Astrocyte of the hippocampus (primary cell): ENCODE results near the gene KLHDC2.
"Not testable (repeated sequence)": the region's sequence is repeated elsewhere in the genome, so short reads cannot be mapped to it uniquely, and the experiment has no call there.

Experiments used
- DNase-seq: peaks from one replicate; pipeline ENCODE4 v3.0.0; 2011; ENCODE audit warnings: low read depth, low spot score

The KLHDC2 gene, protein sequence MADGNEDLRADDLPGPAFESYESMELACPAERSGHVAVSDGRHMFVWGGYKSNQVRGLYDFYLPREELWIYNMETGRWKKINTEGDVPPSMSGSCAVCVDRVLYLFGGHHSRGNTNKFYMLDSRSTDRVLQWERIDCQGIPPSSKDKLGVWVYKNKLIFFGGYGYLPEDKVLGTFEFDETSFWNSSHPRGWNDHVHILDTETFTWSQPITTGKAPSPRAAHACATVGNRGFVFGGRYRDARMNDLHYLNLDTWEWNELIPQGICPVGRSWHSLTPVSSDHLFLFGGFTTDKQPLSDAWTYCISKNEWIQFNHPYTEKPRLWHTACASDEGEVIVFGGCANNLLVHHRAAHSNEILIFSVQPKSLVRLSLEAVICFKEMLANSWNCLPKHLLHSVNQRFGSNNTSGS

DNA sequence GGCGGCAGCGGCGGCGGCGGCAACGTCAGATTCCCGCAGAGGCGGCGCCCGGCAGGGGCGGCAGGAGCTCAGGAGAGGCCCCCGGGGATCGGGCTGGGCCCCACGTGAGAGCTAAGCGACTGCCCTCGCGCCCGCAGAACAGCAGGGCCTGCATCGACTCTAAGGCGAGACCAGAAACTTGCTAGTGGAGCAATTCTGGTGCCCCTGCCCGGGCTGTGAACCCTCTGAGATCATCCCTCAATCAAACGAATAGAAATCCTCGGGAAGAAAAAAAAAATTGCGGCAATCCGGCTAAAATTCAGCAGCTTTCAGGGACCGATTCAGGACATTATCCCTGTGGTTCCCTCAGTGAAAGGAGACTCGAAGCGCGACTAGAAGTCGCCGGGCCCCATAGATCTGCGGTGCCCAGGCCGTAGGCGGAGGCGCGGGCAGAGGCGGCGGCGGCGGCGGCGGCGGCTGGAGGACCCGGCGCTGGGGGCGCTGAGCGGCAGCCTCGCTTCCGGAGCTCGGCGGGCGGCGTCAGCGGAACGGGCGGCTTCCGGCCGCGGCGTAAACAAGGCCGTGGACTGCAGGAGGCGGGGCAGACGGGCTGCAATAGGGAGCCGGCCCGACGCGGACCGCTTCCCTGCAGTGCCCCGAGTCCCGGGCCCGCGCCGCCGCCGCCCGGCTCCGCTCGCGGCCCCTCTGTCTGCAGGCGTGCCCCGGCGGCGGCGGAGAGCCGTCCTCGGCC, at the start of gene KLHDC2:
TSS of gene KLHDC2 (plus strand) at position 583 of the 730 bp plus-strand sequence. CDS start 316 bp downstream, outside the sequence.
- DNase-seq: peak; percentile 97

DNA sequence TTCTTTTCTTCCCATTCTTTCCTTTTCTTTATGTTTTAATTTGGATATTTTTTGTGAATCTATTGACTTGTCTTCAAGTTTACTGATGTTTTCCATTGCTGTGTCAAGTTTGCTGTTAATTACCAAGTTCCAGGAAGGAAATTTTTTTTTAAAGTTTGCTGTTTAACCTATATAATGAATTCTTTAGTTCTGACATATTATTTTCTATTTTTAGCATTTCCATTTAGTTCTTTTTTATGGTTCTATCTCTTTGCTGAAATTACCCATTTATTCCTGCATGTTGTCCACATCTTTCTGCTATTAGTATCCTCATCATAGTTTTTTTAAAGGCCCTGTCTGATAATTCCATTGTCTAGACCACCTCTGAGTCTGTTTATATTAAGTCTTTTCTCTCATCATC, 47.2 kb upstream of the KLHDC2 start:
- no peak for DNase-seq

DNA sequence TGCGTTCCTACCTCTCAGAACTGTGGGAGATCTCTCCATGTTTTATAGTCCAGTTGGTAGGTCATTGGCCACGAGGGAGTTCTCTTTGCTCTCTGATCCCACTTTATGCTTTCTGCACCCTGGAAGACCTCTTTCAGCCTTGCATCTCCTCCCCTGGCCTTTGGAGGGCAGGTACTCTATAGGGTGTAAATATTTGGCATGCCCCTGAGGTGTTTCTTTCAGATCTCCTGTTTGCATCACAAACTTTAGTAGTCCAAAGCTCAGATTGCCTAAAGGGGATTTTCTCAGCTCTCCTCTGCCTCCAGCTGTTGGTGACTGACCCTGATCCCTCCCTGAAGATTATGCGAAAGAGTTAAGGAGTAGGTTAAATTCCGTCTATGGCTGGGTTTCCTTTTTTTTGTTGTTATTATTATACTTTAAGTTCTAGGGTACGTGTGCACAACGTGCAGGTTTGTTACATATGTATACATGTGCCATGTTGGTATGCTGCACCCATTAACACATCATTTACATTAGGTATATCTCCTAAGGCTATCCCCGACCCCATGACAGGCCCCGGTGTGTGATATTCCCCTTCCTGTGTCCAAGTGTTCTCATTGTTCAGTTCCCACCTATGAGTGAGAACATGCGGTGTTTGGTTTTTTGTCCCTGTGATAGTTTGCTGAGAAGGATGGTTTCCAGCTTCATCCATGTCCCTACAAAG, 46.1 kb upstream of the KLHDC2 start:
- not testable (repeated sequence) for DNase-seq

DNA sequence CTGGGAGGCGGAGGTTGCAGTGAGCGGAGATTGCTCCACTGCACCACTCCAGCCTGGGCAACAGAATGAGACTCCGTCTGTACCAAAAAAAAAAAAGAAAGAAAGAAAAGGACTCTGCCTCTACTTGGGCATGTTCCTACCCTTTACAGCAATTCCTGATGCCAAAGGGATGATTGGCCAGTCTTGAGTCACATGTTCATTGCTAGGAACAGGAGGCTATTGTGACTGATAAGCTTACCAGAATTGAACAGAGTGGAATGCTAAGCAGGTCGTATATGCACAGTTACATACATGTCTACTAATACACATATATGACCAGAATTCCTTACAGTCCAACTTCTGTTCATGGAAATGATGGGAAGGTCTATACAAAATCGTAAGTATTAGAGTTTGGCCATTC, 40.8 kb upstream of the KLHDC2 start:
- DNase-seq: no peak

DNA sequence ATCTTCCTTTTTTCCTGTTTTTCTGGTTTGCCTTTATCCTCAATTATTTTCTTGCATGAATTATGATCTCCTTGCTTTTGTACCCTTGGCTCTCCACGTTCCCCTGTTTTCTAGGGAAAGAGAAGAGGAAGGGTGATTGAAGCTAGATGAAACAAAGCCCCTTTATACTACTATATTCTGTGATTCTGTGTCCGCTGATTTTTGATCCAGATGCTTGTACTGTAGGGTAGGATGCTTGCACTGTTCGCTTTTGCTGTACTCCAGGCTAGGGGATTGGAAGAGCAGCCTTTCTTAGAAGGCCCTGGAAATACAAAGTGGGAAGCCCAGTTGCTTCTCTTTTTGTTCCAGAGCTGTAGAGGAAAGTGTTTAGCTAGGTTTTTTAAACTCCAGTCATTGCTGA, 35.1 kb upstream of the KLHDC2 start:
- DNase-seq: no peak

DNA sequence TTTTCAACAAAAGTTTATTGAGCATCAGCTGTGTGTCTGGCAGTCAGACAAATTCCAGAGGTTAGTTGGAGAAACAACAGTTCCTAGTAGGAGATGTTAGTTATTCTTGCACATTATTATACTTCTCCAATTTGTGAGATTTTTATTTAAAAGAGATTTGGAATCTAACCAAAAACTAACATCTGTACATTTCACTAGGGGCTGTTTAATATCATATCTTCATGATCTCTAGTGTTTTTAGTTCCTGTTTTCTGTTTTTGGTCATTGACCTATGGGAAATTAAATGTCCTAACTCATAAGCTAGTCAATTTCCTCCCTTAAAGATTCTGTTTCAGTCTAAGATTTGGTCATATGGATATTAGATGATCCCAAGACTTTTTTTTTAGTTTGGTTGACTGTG, 34.1 kb upstream of the KLHDC2 start:
- DNase-seq: no peak

DNA sequence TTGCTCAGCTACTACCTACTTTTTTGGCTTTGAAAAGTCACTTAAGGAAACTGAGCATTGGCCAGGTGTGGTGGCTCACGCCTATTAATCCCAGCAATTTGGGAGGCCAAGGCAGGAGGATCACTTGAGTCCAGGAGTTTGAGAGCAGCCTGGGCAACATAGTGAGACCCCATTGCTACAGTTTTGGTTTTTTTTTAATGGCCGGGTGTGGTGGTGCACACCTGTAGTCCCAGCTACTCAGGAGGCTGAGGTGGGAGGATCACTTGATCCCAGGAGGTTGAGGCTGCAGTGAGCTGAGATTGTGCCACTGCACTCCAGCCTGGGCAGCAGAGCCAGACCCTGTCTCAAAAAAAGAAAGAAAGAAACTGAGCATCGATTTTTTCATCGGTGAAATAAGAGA, 32.3 kb upstream of the KLHDC2 start:
- not testable (repeated sequence) for DNase-seq

DNA sequence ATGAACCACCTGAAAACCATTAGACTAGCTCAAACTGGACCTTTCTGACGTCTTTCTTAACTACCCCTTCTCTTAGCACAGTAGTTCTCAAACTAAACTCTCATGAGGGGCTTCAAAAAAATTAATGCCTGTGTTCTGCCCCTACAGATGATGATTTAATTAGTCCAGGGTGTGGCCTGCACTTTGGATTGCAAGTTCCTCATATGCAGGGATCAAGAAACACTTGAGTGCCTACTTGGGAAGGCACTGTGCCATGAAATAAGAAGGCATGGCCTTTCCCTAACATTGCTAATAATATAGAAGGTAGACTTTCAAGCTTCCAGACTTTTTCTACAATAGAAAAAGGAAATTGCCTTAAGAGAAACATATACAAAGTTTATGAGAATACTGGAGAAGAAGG, 22.8 kb upstream of the KLHDC2 start:
- DNase-seq: no peak

DNA sequence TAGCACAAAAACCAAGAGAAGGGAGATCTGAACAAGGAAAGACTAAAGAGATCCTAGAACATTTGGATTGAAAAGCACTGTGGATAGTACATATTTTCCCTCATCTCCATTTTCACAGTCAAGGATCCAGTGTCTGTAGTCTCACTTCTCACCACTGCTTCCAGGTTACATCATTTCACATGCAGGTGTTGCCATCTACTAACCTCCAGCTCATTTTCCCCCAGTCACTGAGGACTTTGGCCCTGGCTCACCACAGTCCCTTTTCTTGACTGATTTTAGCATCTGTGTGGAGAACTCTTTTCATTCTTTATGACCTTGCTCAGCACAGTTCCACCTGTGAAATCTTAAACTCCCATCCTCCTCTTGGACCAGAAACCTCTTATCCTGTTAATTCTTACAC, 21.5 kb upstream of the KLHDC2 start:
- not testable (repeated sequence) for DNase-seq

DNA sequence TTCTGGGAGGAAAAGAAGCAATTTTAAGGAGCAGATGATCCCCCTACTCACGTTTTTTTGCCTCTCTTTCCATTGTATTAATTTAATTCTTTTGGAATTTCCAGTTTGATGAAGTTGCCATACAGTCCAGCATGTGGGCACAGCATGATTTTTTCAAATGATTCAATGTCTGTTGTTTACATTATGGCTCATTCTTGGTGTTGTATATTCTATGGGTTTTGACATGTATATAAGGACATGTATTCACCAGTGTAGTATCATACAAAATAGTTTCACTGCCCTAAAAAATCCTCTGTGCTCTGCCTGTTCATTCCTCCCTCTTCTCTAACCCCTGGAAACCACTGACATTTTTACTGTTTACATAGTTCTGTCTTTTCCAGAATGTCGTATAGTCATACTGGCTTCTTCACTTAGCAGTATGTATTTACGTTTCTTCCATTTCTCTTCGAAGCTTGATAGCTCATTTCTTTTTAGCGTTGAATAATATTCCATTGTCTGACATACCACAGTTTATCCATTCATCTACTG, 13.3 kb upstream of the KLHDC2 start:
- no peak for DNase-seq

DNA sequence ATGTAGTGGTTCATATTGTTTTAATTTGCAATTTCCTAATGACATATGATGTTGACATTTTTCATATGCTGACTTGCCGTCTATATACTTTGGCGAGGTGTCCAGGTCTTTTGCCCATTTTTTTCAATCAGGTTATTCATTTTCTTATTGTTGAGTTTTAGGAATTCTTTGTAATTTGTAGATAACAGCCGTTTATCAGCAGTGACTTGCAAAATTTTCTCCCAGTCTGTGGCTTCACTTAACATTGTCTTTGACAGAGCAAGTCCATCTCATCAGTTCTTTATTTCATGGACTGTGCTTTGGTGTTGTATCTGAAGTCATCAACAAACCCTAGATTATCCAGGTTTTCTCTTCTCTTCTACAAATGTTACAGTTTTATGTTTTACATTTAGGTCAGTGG, 12.6 kb upstream of the KLHDC2 start:
- DNase-seq: no peak

DNA sequence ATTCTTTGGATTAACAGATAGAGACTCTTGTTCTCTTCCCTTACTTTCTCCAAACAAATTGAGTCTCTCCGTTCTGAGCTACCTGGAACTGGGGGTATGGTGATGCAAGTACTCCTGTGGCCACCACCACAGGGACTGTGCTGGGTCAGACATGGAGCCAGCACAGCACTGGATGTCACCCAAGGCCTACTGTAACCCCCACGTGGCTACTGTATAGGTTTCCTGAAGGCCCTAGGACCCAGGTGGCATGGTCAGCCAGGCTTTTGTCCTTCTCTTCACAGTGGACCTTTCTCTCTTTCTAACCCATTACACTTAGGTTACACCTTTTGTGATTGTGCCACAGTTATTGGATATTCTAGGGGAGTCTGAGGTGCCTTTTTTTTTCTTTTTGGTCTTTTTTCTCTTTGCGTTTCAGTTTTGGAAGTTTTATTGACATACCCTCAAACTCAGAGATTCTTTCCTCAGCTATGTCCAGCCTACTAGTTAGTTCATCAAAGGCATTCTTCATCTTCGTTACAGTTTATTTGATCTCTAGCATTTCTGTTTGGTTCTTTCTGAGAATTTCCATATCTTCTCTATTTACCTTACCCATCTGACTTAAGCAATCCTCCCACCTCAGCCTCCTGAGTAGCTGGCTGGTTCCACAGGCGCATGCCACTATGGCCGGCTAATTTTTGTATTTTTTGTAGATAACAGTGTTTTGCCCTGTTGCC, 6.0 kb upstream of the KLHDC2 start:
- no peak for DNase-seq

DNA sequence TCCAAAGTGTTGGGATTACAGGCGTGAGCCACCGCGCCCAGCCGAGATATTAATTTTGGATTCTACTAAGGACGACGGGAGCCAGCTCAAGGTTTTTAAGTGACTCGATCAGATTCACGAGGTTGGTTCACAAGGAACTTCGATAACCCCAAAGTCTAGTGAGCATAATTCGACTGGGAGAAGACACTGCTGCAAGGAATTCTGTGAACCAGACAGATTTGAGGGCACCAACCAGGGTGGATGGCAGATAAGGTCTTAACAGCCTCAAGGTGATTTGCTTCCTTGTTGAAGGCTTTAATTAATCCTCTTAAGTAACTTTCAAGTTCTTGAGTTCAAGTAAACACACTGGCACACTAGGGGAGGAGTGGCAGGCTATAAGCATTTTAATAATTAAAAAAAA, 1.1 kb upstream of the KLHDC2 start:
- DNase-seq: no peak

DNA sequence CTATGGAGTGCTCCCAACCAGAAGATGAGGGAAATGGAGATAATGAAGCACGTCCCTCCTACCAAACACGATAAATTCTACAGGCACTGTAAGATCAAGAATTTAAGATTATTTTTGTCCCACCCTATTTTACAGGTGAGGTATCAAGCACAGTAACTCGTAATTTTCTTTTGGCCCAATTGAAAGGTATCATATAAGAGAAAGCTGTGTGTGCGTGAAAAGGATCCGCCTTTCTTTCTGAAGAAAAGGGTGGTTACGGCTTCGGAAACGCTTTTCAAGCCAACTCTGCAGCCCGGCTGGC, 733 bp upstream of the KLHDC2 start:
- DNase-seq: no peak

DNA sequence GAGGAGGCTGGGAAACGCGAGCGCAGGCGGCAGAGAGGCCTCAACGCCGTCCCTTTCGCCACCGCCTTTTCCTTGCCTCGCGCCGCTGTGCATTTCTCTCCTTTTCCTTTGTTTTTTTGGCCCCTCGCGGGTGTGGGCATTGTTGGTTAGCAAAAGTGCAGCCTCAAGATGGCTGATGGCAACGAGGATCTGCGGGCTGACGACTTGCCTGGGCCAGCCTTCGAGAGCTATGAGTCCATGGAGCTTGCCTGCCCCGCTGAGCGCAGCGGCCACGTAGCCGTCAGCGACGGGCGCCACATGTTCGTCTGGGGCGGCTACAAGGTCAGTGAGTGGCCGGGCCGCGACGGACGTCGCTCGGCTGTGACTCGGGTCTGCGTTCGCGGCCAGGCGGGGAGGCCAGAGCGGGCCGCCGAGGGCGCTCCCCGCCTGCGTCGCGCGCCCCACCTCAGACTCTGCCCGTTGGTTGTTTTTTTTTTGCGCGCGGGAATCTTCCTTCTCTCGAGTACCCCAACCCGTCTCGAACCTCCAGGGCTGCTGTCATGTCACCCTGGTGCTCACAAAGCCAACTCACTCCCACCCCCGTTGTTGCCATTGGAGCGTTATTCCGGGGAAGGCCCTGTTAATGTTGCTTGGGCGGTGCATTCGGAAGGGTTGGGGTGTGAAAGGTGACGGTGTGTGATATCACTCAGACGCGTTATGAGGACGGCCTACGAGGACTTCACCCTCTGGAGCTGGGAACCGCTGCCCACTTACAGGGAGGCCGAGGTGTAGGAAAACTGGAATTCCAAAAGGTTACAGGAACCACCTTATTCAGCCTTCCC, 558 bp downstream of the KLHDC2 start:
- peak; percentile 76 for DNase-seq

DNA sequence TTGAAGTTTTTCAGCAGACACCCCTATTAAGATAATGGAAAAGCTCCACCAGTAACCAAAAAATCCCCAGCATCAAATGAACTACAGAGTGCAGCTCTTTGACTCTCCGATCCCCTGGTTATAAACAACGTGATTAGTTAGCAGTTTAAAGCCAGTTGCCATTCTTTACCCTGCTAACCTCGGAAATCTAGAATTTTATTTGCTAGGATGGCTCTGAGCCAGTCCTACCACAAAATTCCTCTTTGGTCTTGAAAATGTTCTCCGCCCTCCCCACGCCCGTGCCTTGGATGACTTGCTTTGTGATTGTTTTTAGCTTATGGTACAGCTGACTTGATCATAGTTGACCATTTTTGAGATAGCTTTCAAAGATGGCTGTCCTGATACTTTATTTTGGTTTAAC, 1.2 kb downstream of the KLHDC2 start:
- peak; percentile 79 for DNase-seq

DNA sequence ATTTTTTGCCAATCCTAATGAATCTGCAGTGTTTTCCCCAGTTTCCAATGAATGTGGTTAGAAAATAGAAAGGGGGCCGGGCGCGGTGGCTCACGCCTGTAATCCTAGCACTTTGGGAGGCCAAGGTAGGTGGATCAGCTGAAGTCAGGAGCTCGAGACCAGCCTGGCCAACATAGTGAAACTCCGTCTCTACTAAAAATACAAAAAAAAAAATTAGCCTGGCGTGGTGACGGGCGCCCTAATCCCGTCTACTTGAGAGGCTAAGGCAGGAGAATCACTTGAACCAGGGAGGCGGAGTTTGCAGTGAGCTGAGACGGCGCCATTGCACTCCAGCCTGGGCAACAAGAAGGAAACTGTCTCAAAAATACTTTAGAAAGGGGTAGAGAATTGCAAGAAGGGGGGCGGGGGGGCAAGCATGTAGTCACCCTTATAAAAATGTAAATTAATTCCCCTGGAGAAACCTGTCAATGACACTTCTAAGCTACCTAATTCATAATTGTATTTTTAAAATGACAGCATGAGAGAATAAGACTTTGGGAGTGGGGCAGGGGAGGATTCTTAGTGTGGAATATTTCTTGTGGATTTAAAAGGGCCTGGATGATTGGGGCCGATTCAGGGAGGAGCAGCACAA, 1.7 kb downstream of the KLHDC2 start:
- peak; percentile 19 for DNase-seq

DNA sequence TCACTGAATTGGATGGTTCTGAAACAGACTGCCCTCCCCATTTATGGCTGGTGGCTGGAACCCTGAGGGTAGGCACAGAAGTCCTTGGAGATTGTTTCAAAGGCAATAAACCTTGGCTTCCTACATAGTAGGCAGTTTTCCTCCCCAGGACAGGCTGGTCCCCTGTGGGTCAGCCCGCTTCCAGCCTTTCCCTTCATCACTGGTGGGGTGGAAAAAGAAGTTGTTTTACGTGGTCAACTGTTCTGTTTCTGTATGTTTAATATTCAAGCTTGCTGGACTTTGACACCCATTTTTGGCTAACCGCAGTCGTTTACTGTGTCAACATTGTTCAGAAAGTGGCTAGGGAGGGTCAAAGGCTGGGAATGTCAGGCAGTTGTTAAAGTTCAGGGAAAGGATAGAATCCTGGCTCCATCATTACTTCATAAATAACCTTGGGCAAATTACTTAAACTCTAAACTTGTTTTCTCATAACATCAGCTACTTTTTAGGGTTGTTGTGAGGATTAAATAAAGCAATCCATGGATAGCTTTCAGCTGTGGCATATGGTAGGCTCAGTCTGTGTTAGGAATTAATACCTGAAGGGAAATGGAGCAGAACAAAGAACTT, 2.4 kb downstream of the KLHDC2 start:
- peak; percentile 53 for DNase-seq

DNA sequence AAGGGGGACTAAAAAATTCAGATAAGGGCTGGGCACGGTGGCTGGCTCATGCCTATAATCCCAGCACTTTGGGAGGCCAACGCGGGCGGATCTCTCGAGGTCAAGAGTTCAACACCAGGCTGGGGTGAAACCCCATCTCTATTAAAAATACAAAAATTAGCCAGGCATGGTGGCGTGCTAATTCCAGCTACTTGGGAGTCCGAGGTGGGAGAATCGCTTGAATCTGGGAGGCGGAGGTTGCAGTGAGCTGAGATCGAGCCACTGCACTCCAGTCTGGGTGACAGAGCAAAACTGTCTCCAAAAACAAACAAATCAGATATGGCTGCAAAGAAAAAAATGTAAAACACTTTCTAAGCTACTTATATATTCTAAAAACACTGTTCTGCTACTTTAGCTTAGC, 3.7 kb downstream of the KLHDC2 start:
- DNase-seq: not testable (repeated sequence)

DNA sequence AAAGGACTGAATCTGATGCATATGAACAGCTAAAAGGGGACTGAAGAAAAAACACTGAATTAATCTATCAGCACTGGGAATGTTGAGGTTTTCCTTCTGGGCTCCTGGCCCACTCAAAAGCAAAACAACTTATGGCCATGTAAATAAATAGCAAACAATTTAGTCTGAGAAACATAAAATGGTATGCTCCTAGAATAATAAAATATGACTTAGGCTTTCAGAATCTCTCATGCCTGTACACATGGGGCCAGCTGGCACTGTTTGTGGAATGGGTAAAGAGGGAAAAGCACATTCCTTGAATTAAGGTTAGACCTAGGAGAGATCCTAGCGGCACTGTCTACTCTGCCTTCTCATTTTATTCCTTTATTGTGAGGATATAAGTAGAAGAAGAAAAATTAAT, 6.2 kb downstream of the KLHDC2 start:
- DNase-seq: peak; percentile 64
